Smooth muscle cell (in vitro differentiated cells): Measurements from ENCODE around the gene SMIM1. TPM values are rescaled to one million over a fixed set of nuclear protein-coding genes. Genes with fewer than 3 reads are reported as not detected.

ENCODE experiments used
- DNase-seq: peaks from one replicate; lab custom pipeline; 2025; ENCODE audit not compliant: unreplicated experiment; lab: John Stamatoyannopoulos, UW
- H2AFZ ChIP-seq: fragments of 200-600 bp; sonication (generic); 2 replicates; pipeline ENCODE4 v1.6.0; 2016; ENCODE audit warnings: antibody characterized with exemption, low read depth, mild to moderate bottlenecking
- H3F3A ChIP-seq: fragments of 200-600 bp; sonication (generic); 2 replicates; pipeline ENCODE4 v1.6.0; 2017; ENCODE audit warnings: antibody characterized with exemption, low read depth
- H3K27ac ChIP-seq: fragments of 200-600 bp; sonication (generic); 2 replicates; pipeline ENCODE4 v1.5.1; 2016; ENCODE audit warnings: low read depth, mild to moderate bottlenecking
- H3K27me3 ChIP-seq: fragments of 200-600 bp; sonication (generic); 2 replicates; pipeline ENCODE4 v1.6.1; 2016; ENCODE audit warnings: low read depth, mild to moderate bottlenecking
- H3K36me3 ChIP-seq: fragments of 200-600 bp; sonication (generic); 2 replicates; pipeline ENCODE4 v1.5.1; 2016; ENCODE audit warnings: low read depth
- H3K4me1 ChIP-seq: fragments of 200-600 bp; sonication (generic); 2 replicates; pipeline ENCODE4 v1.5.1; 2016; ENCODE audit warnings: low read depth
- H3K4me2 ChIP-seq: fragments of 200-600 bp; sonication (generic); 2 replicates; pipeline ENCODE4 v1.6.0; 2016; ENCODE audit warnings: mild to moderate bottlenecking
- H3K4me3 ChIP-seq: fragments of 200-600 bp; sonication (generic); 2 replicates; pipeline ENCODE4 v1.5.1; 2016; ENCODE audit warnings: mild to moderate bottlenecking
- H3K79me2 ChIP-seq: fragments of 200-600 bp; sonication (generic); 2 replicates; pipeline ENCODE4 v1.6.0; 2016; ENCODE audit warnings: low read depth, mild to moderate bottlenecking
- H3K9ac ChIP-seq: fragments of 200-600 bp; sonication (generic); 2 replicates; pipeline ENCODE4 v1.6.0; 2016; ENCODE audit warnings: low read depth
- H3K9me3 ChIP-seq: fragments of 200-600 bp; sonication (generic); replicated peaks from 2 replicates; pipeline ENCODE4 v1.5.1; 2016; ENCODE audit warnings: low read depth
- H4K20me1 ChIP-seq: fragments of 200-600 bp; sonication (generic); 2 replicates; pipeline ENCODE4 v1.6.0; 2016; ENCODE audit warnings: low read depth
- CTCF ChIP-seq: fragments of 200-600 bp; sonication (generic); IDR thresholded peaks from 2 replicates; pipeline ENCODE4 v1.5.1; 2017; ENCODE audit warnings: borderline replicate concordance, mild to moderate bottlenecking, antibody characterized with exemption; ENCODE audit not compliant: insufficient read depth, poor library complexity, severe bottlenecking
- WGBS: methylation state at CpG from one replicate; pipeline ENCODE4 v1.1.7; 2016; ENCODE audit warnings: low lambda C conversion rate; 5-methylcytosine and 5-hydroxymethylcytosine counted together
- polyA plus RNA-seq: library from polyadenylated mRNA; unstranded; fragments of >200 nt; fragmentation: Nextera tagmentation; extraction: Ambion mirVana; gene quantifications from 2 replicates; pipeline ENCODE4 v1.2.1, GENCODE V29; 2016
- total RNA-seq: library from RNA; depleted of rRNA; stranded (reverse); fragments of >200 nt; gene quantifications from 2 replicates; pipeline ENCODE4 v1.2.3, GENCODE V29; 2014

Gene SMIM1
- total and polyA plus RNA-seq, 2 experiments from 2014 or later, result 1.3 to 14.9 TPM

GRCh38 chr1:3736131-3736561, 36.4 kb upstream of the SMIM1 start:
- Histone ChIP-seq H3K4me3 (no peak overlapping the region), H3F3A (no peaks in the 10 kb centered on the region), H3K27me3 (no peaks in the 10 kb centered on the region), H3K79me2 (no peaks in the 10 kb centered on the region), H3K4me2 (no peak overlapping the region), H3K4me1 (no peaks in the 10 kb centered on the region), H2AFZ (no peak overlapping the region), H3K36me3 (no peaks in the 10 kb centered on the region), H3K9me3 (no peaks in the 10 kb centered on the region), H4K20me1 (no peaks in the 10 kb centered on the region), H3K9ac (no peak overlapping the region), H3K27ac (no peak overlapping the region)
- DNase-seq, result no peak
- WGBS, result 96% methylated on average over 13 of the region's 13 CpGs
- TF ChIP-seq CTCF, result no peak

- no peaks in the 10 kb centered on the region for H3K79me2 ChIP-seq
- no peaks in the 10 kb centered on the region for H3K27me3 ChIP-seq
- H2AFZ ChIP-seq, result no peak overlapping the region
- H3F3A ChIP-seq, result no peaks in the 10 kb centered on the region
- H3K27ac ChIP-seq, result no peak overlapping the region
- no peak for DNase-seq
- H4K20me1 ChIP-seq, result no peaks in the 10 kb centered on the region
- H3K4me2 ChIP-seq, result no peak overlapping the region
- no peaks in the 10 kb centered on the region for H3K36me3 ChIP-seq
- TF ChIP-seq CTCF, result no peak
- WGBS, result 92% methylated on average over 14 of the region's 14 CpGs
- H3K4me1 ChIP-seq, result no peaks in the 10 kb centered on the region
- H3K9ac ChIP-seq, result no peak overlapping the region
- H3K4me3 ChIP-seq, result no peak overlapping the region
- no peaks in the 10 kb centered on the region for H3K9me3 ChIP-seq
These were observed 35.8 kb upstream of the SMIM1 start for GRCh38 chr1:3736708-3737107.

- no peak for TF ChIP-seq CTCF
- H3K4me2 ChIP-seq, result no peak overlapping the region
- H3K27me3 ChIP-seq, result no peaks in the 10 kb centered on the region
- 99% methylated on average over 12 of the region's 12 CpGs for WGBS
- H4K20me1 ChIP-seq, result peaks cover 10% of the 10 kb centered on the region
- DNase-seq, result no peak
- H3F3A ChIP-seq, result no peaks in the 10 kb centered on the region
- no peaks in the 10 kb centered on the region for H3K4me1 ChIP-seq
- H2AFZ ChIP-seq, result no peak overlapping the region
- no peaks in the 10 kb centered on the region for H3K36me3 ChIP-seq
- no peak overlapping the region for H3K4me3 ChIP-seq
- no peaks in the 10 kb centered on the region for H3K79me2 ChIP-seq
- H3K9ac ChIP-seq, result no peak overlapping the region
- no peak overlapping the region for H3K27ac ChIP-seq
- no peaks in the 10 kb centered on the region for H3K9me3 ChIP-seq
These were observed 33.6 kb upstream of the SMIM1 start for GRCh38 chr1:3738943-3739342.

DNA sequence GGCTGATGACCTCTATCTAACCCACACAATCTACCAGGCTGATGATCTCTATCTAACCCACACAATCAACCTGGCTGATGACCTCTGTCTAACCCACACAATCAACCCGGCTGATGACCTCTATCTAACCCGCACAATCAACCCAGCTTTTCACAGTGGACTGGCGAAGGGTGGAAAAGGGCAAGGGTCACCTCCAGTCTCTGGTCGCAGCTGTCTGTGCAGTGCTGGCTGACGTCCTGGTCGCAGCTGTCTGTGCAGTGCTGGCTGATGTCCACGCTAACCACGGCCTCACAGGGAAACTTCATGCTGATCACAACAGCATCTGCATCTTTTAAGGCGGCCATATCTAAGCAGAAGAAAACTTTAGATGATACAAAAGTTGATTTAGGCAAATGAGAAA, 32.5 kb upstream of the SMIM1 start:
- no peak for TF ChIP-seq CTCF
- no peak for DNase-seq
- WGBS, result 97% methylated on average over 9 of the region's 9 CpGs
- Histone ChIP-seq H3F3A (no peaks in the 10 kb centered on the region), H2AFZ (no peak overlapping the region), H3K4me2 (no peak overlapping the region), H3K36me3 (no peaks in the 10 kb centered on the region), H3K9me3 (no peaks in the 10 kb centered on the region), H3K4me1 (no peaks in the 10 kb centered on the region), H3K4me3 (no peak overlapping the region), H3K27ac (no peak overlapping the region), H3K27me3 (no peaks in the 10 kb centered on the region), H3K9ac (no peak overlapping the region), H3K79me2 (no peaks in the 10 kb centered on the region), H4K20me1 (peaks cover 18% of the 10 kb centered on the region)
